CD8-positive, alpha-beta memory T cell (primary cell): ENCODE measurements around the gene LY86. TPM values are rescaled to one million over a fixed set of nuclear protein-coding genes. Genes with fewer than 3 reads are reported as not detected.

Source experiments
- CTCF ChIA-PET: fragments of 350-600 bp; sonication (Branson Sonifier 250); formaldehyde crosslinking; loops from one replicate; lab custom pipeline; 2021; ENCODE audit warnings: antibody characterized with exemption; lab: Charles Lee
- POLR2A ChIA-PET: fragments of 350-600 bp; sonication (Branson Sonifier 250); formaldehyde crosslinking; loops from one replicate; lab custom pipeline; 2021; ENCODE audit warnings: antibody characterized with exemption; lab: Charles Lee
- DNase-seq, 5 donors: peaks; one replicate each; pipeline versions ENCODE4 v3.0.0 to v3.0.0-alpha.2; 2020 to 2022; ENCODE audit warnings: mixed read lengths in 1 of 5
- H3K27ac ChIP-seq: one replicate; pipeline ENCODE4 v1.7.0; 2013; ENCODE audit warnings: low read depth, mild to moderate bottlenecking, low read length, moderate library complexity
- H3K27me3 ChIP-seq: 2 replicates; pipeline ENCODE4 v1.7.0; 2013; ENCODE audit warnings: low read length, mild to moderate bottlenecking; ENCODE audit not compliant: insufficient read depth, poor library complexity, severe bottlenecking
- H3K36me3 ChIP-seq: 2 replicates; pipeline ENCODE4 v1.7.0; 2013; ENCODE audit warnings: mild to moderate bottlenecking, low read length, moderate library complexity; ENCODE audit not compliant: insufficient read depth
- H3K4me1 ChIP-seq: 2 replicates; pipeline ENCODE4 v1.7.0; 2013; ENCODE audit warnings: mild to moderate bottlenecking, low read length, moderate library complexity; ENCODE audit not compliant: insufficient read depth
- H3K4me3 ChIP-seq: 2 replicates; pipeline ENCODE4 v1.7.0; 2013; ENCODE audit warnings: mild to moderate bottlenecking, low read length
- H3K9me3 ChIP-seq: 2 replicates; pipeline ENCODE4 v1.7.0; 2013; ENCODE audit warnings: mild to moderate bottlenecking, low read length
- H3K27ac Mint-ChIP-seq, 8 donors: one replicate each; pipeline ENCODE4 v1.8.0; 2020 to 2021; ENCODE audit warnings: mixed read lengths in 8 of 8, mild to moderate bottlenecking in 6 of 8, inconsistent platforms in 3 of 8, moderate library complexity in 3 of 8
- H3K27me3 Mint-ChIP-seq, 2 donors: one replicate each; pipeline ENCODE4 v1.8.0; 2020 to 2021; ENCODE audit warnings: mixed read lengths in 2 of 2, mild to moderate bottlenecking in 1 of 2, moderate library complexity in 1 of 2
- H3K36me3 Mint-ChIP-seq, 3 donors: one replicate each; pipeline ENCODE4 v1.8.0; 2020 to 2021; ENCODE audit warnings: mixed read lengths in 3 of 3, inconsistent platforms in 1 of 3, mild to moderate bottlenecking in 1 of 3
- H3K4me1 Mint-ChIP-seq, 3 donors: one replicate each; pipeline ENCODE4 v1.8.0; 2020 to 2021; ENCODE audit warnings: mixed read lengths in 3 of 3, inconsistent platforms in 1 of 3, mild to moderate bottlenecking in 1 of 3
- H3K4me3 Mint-ChIP-seq, 7 donors: one replicate each; pipeline ENCODE4 v1.8.0; 2020 to 2021; ENCODE audit warnings: mixed read lengths in 7 of 7, mild to moderate bottlenecking in 6 of 7, moderate library complexity in 4 of 7, inconsistent platforms in 2 of 7
- H3K9me3 Mint-ChIP-seq, 5 donors: one replicate each; pipeline ENCODE4 v1.8.0; 2020 to 2022; ENCODE audit warnings: mixed read lengths in 5 of 5, mild to moderate bottlenecking in 3 of 5, moderate library complexity in 2 of 5, inconsistent platforms in 1 of 5
- polyA plus RNA-seq: library from polyadenylated mRNA; unstranded; fragments of 300-500 nt; fragmentation: Illumina TruSeq; gene quantifications from one replicate; pipeline ENCODE4 v1.2.3, GENCODE V29; 2021
- total RNA-seq, 2 experiments: library from RNA; stranded (reverse); gene quantifications; one replicate each; pipeline ENCODE4 v1.2.3, GENCODE V29; 2021

The LY86 gene
- total and polyA plus RNA-seq, 3 experiments from 2014 or later: 0.31 to 2.4 (median 0.53) TPM

GRCh38 chr6:6640926-6641325, 52.4 kb downstream of the LY86 start:
- H3K27ac Mint-ChIP-seq: no peak overlapping the region
- no peaks in the 10 kb centered on the region for H3K36me3 ChIP-seq
- H3K36me3 Mint-ChIP-seq: peaks cover 0 to 1% (median 0%) of the 10 kb centered on the region in 3 donors
- no peak overlapping the region for H3K27ac ChIP-seq
- H3K9me3 ChIP-seq: no peaks in the 10 kb centered on the region
- POLR2A ChIA-PET: no interaction called here
- H3K27me3 Mint-ChIP-seq: peaks cover 0 to 3% of the 10 kb centered on the region in 2 donors
- H3K27me3 ChIP-seq: no peaks in the 10 kb centered on the region
- DNase-seq: no peak
- no peaks in the 10 kb centered on the region for H3K9me3 Mint-ChIP-seq
- H3K4me1 Mint-ChIP-seq: peaks cover 0 to 5% (median 0%) of the 10 kb centered on the region in 3 donors
- H3K4me3 Mint-ChIP-seq: no peak overlapping the region
- H3K4me3 ChIP-seq: no peak overlapping the region
- CTCF ChIA-PET: no interaction called here
- H3K4me1 ChIP-seq: no peaks in the 10 kb centered on the region

- Histone ChIP-seq H3K9me3 (no peaks in the 10 kb centered on the region), H3K4me1 (no peaks in the 10 kb centered on the region), H3K4me3 (no peak overlapping the region), H3K36me3 (no peaks in the 10 kb centered on the region), H3K27ac (no peak overlapping the region), H3K27me3 (no peaks in the 10 kb centered on the region)
- Mint-ChIP-seq H3K27me3 (peaks cover 0 to 3% of the 10 kb centered on the region in 2 donors), H3K27ac (no peak overlapping the region), H3K9me3 (no peaks in the 10 kb centered on the region), H3K4me3 (no peak overlapping the region), H3K36me3 (peaks cover 0 to 1% (median 0%) of the 10 kb centered on the region in 3 donors), H3K4me1 (peaks cover 0 to 4% (median 0%) of the 10 kb centered on the region in 3 donors)
- no peak for DNase-seq
- POLR2A ChIA-PET: no interaction called here
- CTCF ChIA-PET: no interaction called here
Observed at GRCh38 chr6:6643398-6643797, 54.9 kb downstream of the LY86 start.

- no peak for DNase-seq
- no peaks in the 10 kb centered on the region for H3K4me1 ChIP-seq
- Mint-ChIP-seq H3K4me3 (no peak overlapping the region), H3K9me3 (no peaks in the 10 kb centered on the region), H3K4me1 (peaks cover 0 to 4% (median 0%) of the 10 kb centered on the region in 3 donors), H3K27me3 (peaks cover 0 to 3% of the 10 kb centered on the region in 2 donors), H3K36me3 (no peaks in the 10 kb centered on the region), H3K27ac (no peak overlapping the region)
- POLR2A ChIA-PET: no interaction called here
- H3K4me3 ChIP-seq: no peak overlapping the region
- no peaks in the 10 kb centered on the region for H3K27me3 ChIP-seq
- H3K36me3 ChIP-seq: no peaks in the 10 kb centered on the region
- CTCF ChIA-PET: interaction anchor here (1.0 kb wide), 1 partner anchor 10 kb away, joined by 5 read pairs; no protein-coding TSS in a partner anchor
- no peak overlapping the region for H3K27ac ChIP-seq
- H3K9me3 ChIP-seq: no peaks in the 10 kb centered on the region
Observed at GRCh38 chr6:6645261-6645917, 56.9 kb downstream of the LY86 start.

- Mint-ChIP-seq H3K4me1 (peaks cover 0 to 7% (median 0%) of the 10 kb centered on the region in 3 donors), H3K9me3 (no peaks in the 10 kb centered on the region), H3K4me3 (no peak overlapping the region), H3K27ac (no peak overlapping the region), H3K27me3 (peaks cover 0 to 2% of the 10 kb centered on the region in 2 donors), H3K36me3 (no peaks in the 10 kb centered on the region)
- H3K4me1 ChIP-seq: no peaks in the 10 kb centered on the region
- no peaks in the 10 kb centered on the region for H3K9me3 ChIP-seq
- CTCF ChIA-PET: interaction anchor here (1.0 kb wide), 1 partner anchor 9 kb away, joined by 5 read pairs; no protein-coding TSS in a partner anchor
- POLR2A ChIA-PET: interaction anchor here (0.7 kb wide), 1 partner anchor 1479 kb away, joined by 3 read pairs; no protein-coding TSS in a partner anchor
- DNase-seq: no peak
- H3K4me3 ChIP-seq: no peak overlapping the region
- no peaks in the 10 kb centered on the region for H3K27me3 ChIP-seq
- no peak overlapping the region for H3K27ac ChIP-seq
- no peaks in the 10 kb centered on the region for H3K36me3 ChIP-seq
Observed at GRCh38 chr6:6646384-6646783, 57.9 kb downstream of the LY86 start.

GRCh38 chr6:6646859-6647258, 58.3 kb downstream of the LY86 start:
- H3K4me1 ChIP-seq: no peaks in the 10 kb centered on the region
- ChIA-PET POLR2A (interaction anchor here (0.7 kb wide), 1 partner anchor 1479 kb away, joined by 3 read pairs; no protein-coding TSS in a partner anchor), CTCF (no interaction called here)
- no peaks in the 10 kb centered on the region for H3K36me3 ChIP-seq
- Mint-ChIP-seq H3K27me3 (peaks cover 0 to 2% of the 10 kb centered on the region in 2 donors), H3K27ac (no peak overlapping the region), H3K4me1 (peaks cover 0 to 9% (median 0%) of the 10 kb centered on the region in 3 donors), H3K9me3 (no peaks in the 10 kb centered on the region), H3K36me3 (no peaks in the 10 kb centered on the region), H3K4me3 (no peak overlapping the region)
- H3K27me3 ChIP-seq: no peaks in the 10 kb centered on the region
- no peak overlapping the region for H3K27ac ChIP-seq
- H3K4me3 ChIP-seq: no peak overlapping the region
- no peak for DNase-seq
- no peaks in the 10 kb centered on the region for H3K9me3 ChIP-seq

GRCh38 chr6:6648692-6649343, 60.3 kb downstream of the LY86 start:
- Histone ChIP-seq H3K27ac (no peak overlapping the region), H3K27me3 (no peaks in the 10 kb centered on the region), H3K4me1 (peaks cover 8% of the 10 kb centered on the region), H3K36me3 (no peaks in the 10 kb centered on the region), H3K9me3 (no peaks in the 10 kb centered on the region), H3K4me3 (no peak overlapping the region)
- H3K27me3 Mint-ChIP-seq: peaks cover 0 to 2% of the 10 kb centered on the region in 2 donors
- H3K9me3 Mint-ChIP-seq: no peaks in the 10 kb centered on the region
- no peak for DNase-seq
- ChIA-PET CTCF (no interaction called here), POLR2A (no interaction called here)
- no peak overlapping the region for H3K27ac Mint-ChIP-seq
- H3K4me3 Mint-ChIP-seq: no peak overlapping the region
- peaks cover 0 to 12% (median 2%) of the 10 kb centered on the region in 3 donors for H3K4me1 Mint-ChIP-seq
- no peaks in the 10 kb centered on the region for H3K36me3 Mint-ChIP-seq

GRCh38 chr6:6649824-6650349, 61.4 kb downstream of the LY86 start:
- H3K36me3 Mint-ChIP-seq: no peaks in the 10 kb centered on the region
- no peak overlapping the region for H3K27ac Mint-ChIP-seq
- H3K4me3 Mint-ChIP-seq: no peak overlapping the region
- H3K27me3 Mint-ChIP-seq: peaks cover 0 to 2% of the 10 kb centered on the region in 2 donors
- Histone ChIP-seq H3K36me3 (no peaks in the 10 kb centered on the region), H3K27ac (no peak overlapping the region), H3K9me3 (no peaks in the 10 kb centered on the region), H3K27me3 (no peaks in the 10 kb centered on the region), H3K4me3 (no peak overlapping the region), H3K4me1 (peaks cover 18% of the 10 kb centered on the region)
- ChIA-PET POLR2A (no interaction called here), CTCF (no interaction called here)
- H3K4me1 Mint-ChIP-seq: peaks cover 7 to 23% (median 11%) of the 10 kb centered on the region in 3 donors
- H3K9me3 Mint-ChIP-seq: no peaks in the 10 kb centered on the region
- DNase-seq: no peak

- DNase-seq: no peak
- POLR2A ChIA-PET: no interaction called here
- H3K36me3 ChIP-seq: no peaks in the 10 kb centered on the region
- no peak overlapping the region for H3K4me3 ChIP-seq
- H3K36me3 Mint-ChIP-seq: no peaks in the 10 kb centered on the region
- peaks cover 27% of the 10 kb centered on the region for H3K4me1 ChIP-seq
- no peaks in the 10 kb centered on the region for H3K9me3 ChIP-seq
- no peak overlapping the region for H3K27ac Mint-ChIP-seq
- H3K27me3 ChIP-seq: no peaks in the 10 kb centered on the region
- no peak overlapping the region for H3K27ac ChIP-seq
- no peak overlapping the region for H3K4me3 Mint-ChIP-seq
- H3K4me1 Mint-ChIP-seq: peaks cover 17 to 33% (median 20%) of the 10 kb centered on the region in 3 donors
- CTCF ChIA-PET: no interaction called here
- H3K9me3 Mint-ChIP-seq: no peaks in the 10 kb centered on the region
- peaks cover 0 to 2% of the 10 kb centered on the region in 2 donors for H3K27me3 Mint-ChIP-seq
Observed at GRCh38 chr6:6650839-6651238, 62.3 kb downstream of the LY86 start.
